Ovary (tissue), 3 donors: ENCODE measurements around the gene ZSCAN9.

ENCODE experiments used
- EP300 ChIP-seq: sonication (generic); formaldehyde crosslinking; IDR thresholded peaks from one replicate; pipeline ENCODE4 v1.6.1; 2017; ENCODE audit warnings: antibody characterized with exemption
- POLR2A ChIP-seq: fragments of 450-650 bp; IDR thresholded peaks from one replicate; pipeline ENCODE4 v1.6.1; 2017; ENCODE audit warnings: antibody characterized with exemption, mild to moderate bottlenecking, moderate library complexity
- TF ChIP-seq, protein P1 (sequence below), 3 donors: fragments of 450-650 bp in 2 of 3; fragments of 200-600 bp in 1 of 3; IDR thresholded peaks; one replicate each; pipeline versions ENCODE4 v1.5.1 to v1.8.0; 2016 to 2022; ENCODE audit warnings: antibody characterized with exemption in 3 of 3, mild to moderate bottlenecking in 1 of 3
- donor health status: DM: no; HTN: no; CAD: no.

- TF ChIP-seq, protein P1, sequence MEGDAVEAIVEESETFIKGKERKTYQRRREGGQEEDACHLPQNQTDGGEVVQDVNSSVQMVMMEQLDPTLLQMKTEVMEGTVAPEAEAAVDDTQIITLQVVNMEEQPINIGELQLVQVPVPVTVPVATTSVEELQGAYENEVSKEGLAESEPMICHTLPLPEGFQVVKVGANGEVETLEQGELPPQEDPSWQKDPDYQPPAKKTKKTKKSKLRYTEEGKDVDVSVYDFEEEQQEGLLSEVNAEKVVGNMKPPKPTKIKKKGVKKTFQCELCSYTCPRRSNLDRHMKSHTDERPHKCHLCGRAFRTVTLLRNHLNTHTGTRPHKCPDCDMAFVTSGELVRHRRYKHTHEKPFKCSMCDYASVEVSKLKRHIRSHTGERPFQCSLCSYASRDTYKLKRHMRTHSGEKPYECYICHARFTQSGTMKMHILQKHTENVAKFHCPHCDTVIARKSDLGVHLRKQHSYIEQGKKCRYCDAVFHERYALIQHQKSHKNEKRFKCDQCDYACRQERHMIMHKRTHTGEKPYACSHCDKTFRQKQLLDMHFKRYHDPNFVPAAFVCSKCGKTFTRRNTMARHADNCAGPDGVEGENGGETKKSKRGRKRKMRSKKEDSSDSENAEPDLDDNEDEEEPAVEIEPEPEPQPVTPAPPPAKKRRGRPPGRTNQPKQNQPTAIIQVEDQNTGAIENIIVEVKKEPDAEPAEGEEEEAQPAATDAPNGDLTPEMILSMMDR (IDR thresholded peaks at IDR 0.05), result no peak
- no peak for TF ChIP-seq EP300
- no peak for TF ChIP-seq POLR2A
These were observed 55.7 kb downstream of the ZSCAN9 start for GRCh38 chr6:28280595-28281287.
